HG03442 (cell line): Measurements from ENCODE around the gene NINJ1.
"Not testable (repeated sequence)": the region's sequence is repeated elsewhere in the genome, so short reads cannot be mapped to it uniquely, and the experiment has no call there.

ENCODE experiments used
- ATAC-seq: cut with Tn5 transposase; IDR thresholded peaks from one replicate; pipeline ENCODE4 v1.9.1; 2021; ENCODE audit warnings: mild to moderate bottlenecking, moderate library complexity; ENCODE audit not compliant: unreplicated experiment

NINJ1 gene

DNA sequence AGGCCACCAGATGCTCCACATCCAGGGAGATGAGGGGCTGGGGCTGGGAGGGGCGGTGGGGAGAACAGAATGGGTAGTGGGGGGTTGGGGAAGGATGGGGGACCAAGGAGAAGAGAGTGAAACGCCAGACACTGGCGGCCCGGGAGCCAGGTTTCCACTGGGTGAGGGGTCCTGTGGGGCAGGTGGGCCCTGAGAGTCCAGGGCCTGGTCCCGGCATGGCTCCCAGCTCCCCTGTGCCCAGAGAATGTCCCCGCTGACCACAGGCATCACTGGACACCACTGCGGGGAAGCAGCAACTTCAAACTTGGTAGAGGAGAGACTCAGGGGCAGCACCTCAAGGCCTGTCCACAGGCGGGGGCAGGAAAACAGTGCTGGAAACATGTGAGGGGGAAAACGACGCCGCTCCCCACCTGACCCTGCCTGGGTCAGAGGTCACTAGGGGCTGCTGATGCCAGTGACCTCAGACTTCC, 13.2 kb downstream of the NINJ1 start:
- ATAC-seq, result no peak

DNA sequence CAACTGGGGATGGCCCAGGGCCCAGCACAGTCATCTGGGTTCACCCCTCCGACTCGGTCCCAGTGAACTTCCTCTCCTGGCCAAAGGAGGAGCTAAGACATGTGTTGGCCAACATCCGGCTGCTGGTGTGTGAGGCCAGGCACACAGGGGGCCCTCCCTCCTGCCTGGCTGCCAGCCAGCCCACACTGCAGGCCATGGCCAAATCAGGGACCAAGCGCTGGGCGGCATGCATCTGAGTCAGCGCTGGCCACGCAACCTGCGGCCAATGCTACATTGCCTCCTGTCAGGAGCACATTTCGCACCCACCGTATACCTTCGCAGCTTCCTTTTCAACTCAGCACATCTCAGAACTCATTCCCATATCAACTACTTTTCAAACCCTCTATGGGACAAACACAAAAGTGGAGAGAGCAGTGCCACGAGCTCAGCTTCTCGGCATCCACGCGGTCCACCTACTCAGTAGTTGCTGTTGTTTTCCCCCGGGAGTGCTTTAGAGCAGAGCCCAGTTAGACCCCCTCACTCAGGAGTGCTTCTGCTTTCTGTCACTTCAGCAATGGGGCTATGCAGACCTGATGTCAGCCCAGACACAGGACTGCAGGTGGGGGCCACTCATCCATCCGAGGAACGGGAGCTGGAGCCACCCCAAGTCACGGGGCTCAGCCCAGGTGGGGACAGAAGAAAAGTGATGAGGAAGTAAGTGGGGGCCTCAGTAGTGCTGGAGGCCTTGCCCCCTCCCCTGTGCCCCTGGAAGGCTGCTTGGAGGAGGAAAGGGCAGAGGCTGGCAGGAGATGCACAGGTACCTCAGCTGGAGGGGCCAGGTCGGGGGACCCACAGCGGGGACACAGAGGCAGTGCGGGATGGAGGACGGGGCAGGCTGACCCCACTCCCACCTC, 13.9 kb downstream of the NINJ1 start:
- ATAC-seq, result peak; percentile 89

DNA sequence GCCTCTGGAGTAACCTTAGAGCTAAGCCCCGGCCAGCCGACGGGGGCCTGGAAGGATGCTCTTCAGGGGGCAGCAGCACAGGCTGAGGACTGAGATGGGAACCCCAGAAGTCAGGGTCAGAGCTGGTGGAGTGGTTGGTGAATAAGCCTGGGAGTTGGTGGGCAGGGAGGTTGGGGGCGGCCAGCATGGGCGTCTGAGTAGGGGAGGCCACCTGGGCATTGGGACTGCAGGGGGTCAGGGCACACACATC, 14.4 kb downstream of the NINJ1 start:
- no peak for ATAC-seq

DNA sequence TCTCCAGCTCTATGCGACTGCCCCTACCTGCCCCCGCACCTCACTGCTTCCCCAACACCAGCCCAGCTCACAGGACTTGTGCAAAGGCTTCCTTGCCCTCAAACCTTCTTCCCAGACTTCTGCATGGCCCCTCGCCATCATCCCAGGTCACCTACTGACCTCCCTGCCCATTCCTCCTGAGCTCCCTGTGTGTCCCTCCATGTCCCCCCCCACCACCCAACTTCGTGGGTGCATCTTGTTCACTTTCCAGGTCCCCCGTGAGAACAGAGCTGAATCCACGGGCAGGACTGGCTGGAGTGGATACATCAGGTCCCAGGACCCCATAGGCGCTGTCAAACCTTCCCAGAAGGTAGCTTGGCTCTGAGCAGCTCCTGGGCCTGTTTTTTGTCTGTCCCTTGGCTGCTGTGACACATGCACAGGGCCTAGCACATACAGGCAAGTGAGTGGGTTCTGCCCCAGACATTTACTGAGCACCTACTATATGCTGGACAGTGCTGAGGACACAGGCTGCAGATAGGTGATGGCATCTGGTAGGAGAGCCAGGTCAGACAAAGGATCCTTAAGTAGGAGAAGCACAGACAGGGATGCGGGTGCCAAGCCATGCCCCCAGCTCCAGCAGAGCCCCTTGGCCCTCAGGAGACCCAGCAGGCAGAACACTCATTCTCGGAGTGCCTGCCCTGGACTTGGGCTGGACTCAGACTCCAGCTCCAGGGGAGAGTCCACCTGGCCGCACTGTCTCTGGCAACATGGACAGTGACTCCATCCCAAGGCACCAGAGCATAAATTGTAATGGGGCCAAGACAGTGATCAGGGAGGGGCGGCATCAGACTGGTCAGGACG, 15.0 kb downstream of the NINJ1 start:
- no peak for ATAC-seq

DNA sequence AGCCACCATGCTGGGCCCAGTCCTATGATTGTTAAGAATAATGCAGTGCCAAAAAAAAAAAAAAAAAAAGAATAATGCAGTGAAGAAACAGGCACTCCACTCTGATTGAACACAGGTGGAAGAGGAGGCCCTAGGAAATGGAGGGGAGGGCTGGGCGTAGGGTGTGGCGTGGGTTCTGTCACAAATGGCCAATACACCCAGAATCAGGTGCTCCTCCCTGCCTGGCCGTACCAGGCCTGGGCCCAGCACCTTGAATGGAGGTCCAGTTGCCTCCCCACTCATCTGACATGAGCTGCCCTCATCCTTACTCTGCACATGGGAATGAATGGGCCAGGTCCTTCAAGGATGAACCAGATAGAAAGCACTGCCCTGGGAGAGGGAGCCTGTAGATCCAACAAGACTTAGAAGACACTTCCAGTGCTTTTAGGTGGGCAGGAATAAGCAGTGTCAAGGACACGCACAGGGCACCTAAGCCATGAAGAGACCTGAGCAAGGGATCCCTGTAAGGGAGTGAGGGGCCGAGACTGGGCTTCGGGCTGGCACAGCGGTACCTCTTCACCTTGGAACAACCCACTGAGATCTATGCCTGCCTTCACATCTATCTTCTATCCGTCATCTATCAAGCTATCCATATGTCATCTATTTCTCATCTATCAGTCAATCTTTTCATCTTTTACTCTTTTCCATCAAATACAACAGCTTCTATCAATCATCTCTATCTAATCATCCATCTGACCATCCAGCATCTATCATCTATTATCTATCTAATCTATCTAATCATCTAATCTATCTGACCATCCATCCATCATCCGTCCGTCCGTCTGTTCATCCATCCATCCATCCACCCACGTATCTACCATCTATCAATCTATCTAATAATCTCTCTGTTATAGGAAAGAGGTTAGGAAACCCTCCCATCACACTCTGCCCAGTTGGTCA, 15.9 kb downstream of the NINJ1 start:
- no peak for ATAC-seq

DNA sequence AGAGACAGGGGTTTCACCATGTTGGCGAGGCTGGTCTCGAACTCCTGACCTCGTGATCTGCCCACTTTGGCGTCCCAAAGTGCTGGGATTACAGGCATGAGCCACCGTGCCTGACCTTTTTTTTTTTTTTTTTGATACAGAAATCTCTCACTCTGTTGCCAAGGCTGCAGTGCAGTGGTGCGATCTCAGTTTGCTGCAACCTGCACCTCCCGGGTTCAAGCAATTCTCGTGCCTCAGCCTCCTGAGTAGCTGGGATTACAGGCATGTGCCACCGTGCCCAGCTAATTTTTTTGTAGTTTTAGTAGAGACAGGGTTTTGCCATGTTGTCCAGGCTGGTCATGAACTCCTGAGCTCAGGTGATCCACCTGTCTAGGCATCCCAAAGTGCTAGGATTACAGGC, 16.5 kb downstream of the NINJ1 start:
- not testable (repeated sequence) for ATAC-seq

DNA sequence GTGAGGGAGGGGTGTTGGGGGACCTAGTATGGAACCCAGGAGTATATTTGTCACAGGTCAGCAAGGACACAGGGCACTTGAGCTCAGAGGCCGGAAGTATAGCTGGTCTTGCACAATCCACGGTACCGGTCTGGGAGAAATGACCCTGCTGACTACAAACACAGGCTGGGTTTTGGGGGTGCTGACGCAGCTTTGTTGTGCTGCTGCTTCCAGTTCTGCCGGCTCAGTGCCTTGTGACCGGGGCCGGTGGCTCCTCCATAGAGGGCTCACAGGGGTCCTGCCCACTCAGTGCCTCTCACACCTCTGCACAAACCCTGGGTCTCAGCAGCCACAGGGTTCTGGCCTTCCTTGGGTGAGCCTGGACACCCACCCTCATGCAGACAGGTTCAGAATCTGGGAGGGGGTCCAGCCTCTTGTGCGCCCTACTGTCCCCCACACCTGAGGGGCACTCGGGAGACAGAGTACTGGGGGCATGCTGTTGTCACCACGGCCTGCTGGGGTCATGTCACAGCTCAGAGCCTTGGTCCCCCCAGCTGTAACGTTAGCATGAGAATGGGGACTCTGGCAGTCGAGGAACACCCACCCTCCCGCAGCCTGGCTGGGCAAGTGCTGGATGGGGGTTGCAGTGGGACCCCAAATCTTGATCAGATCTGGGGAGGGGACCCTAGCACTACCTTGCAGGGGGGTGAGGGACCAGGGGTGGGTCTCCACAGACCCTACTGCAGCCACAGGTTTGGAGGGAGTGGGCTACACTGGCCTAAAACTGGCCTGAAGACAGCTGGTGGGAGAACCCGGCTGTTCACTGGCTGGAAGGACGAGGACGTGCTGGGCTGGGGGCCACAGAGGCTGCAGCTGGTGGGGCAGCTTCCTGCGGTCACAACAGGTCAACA, 17.7 kb downstream of the NINJ1 start:
- no peak for ATAC-seq

DNA sequence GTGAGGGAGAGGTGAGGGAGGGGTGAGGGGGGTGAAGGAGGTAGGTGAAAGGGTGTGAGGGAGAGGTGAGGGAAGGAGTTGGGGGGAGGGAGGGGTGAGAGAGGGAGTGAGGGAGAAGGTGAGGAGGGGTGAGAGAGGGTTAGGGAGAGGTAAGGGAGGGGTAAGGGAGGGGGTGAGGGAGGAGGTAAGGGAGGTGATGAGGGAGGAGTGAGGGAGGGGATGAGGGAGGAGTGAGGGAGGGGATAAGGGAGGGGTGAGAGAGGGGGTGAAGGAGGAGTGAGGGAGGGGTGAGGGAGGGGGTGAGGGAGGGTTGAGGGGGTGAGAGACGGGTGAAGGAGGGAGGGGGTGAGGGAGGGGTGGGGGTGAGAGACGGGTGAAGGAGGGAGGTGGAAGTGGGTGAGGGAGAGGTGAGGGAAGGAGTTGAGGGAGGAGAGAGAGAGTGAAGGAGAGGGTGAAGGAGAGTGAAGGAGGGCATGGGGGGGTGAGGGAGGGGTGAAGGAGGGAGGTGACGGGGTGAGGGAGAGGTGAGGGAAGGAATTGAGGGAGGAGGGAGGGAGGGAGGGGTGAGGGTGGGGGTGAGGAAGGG, 18.5 kb downstream of the NINJ1 start:
- ATAC-seq, result no peak

DNA sequence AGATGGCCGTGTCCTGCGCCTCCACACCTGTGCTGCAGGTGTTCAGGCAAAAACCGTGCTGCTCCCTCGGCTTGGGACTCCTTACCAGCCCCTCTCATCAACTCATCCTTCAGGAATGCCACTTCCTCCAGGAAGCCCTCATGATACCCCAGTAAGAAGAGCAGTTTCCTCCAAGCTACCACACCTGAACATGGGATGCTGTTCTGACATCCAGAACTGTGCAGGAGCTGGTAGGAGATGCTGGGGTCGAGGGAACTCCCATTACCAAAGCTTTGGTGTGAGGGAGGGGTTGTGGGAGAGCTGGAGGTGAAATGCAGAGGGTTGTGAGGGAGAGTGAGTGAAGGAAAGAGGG, 19.1 kb downstream of the NINJ1 start:
- no peak for ATAC-seq

DNA sequence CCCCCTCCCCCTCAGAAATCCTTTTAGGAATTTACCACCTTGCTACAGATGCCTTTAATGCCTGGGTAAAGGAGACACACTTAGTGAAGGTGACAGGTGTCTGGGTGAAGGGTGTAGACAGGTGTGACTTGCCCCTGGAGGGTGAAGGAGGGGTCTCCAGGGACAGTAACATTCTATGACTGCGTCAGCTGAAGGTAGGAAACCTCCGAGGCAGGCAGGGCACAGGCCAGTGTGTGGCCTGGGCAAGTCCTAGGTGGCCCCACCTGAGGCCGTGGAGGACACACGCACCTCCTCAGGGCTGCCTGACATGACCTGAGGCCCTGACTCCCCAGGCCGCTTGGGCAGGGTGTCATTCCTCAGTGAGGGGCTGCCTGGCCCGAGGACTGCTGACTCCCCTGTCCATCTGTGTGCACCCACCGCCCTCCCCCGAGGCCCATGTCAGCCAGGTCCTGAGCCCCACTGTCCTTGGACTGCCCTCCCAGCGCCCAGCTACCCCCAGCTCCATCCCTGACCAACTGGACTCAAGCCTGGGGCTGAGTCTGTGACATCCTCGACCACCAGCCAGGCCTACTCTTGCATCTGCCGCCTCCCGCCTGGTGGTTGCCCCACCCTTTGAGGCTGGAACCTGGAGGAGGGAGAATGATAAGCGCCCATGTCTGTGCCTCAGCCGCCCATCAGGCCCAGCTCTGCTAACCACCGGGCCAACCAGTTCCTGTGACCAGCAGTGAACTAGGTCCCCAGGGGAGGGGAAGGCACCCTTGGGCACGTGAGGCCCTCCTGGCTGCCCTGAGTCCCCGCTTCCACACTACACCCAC, 19.7 kb downstream of the NINJ1 start:
- ATAC-seq, result no peak

DNA sequence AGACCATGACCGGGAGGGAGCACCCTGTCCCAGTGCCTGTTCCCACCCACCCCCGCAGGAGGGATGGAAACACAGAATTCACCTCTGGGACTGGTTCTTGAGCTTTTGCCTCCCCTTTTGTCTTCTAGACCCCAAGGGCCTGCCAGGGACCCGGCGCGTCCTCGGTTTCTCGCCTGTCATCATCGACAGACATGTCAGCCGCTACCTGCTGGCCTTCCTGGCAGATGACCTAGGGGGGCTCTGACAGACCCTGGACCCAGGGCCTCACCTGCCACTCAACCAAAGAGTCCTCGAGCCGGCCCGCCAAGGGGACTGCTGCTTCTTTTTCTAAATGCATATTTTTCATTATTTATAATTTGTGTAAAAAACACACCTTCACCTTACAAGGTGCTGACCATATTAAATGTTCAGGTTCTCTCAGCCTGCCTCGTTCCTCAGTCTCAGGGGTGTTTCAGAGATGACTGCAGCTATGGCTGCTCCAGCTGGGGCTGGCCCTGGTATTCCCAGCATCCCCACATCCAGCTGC, 21.1 kb downstream of the NINJ1 start:
- no peak for ATAC-seq

DNA sequence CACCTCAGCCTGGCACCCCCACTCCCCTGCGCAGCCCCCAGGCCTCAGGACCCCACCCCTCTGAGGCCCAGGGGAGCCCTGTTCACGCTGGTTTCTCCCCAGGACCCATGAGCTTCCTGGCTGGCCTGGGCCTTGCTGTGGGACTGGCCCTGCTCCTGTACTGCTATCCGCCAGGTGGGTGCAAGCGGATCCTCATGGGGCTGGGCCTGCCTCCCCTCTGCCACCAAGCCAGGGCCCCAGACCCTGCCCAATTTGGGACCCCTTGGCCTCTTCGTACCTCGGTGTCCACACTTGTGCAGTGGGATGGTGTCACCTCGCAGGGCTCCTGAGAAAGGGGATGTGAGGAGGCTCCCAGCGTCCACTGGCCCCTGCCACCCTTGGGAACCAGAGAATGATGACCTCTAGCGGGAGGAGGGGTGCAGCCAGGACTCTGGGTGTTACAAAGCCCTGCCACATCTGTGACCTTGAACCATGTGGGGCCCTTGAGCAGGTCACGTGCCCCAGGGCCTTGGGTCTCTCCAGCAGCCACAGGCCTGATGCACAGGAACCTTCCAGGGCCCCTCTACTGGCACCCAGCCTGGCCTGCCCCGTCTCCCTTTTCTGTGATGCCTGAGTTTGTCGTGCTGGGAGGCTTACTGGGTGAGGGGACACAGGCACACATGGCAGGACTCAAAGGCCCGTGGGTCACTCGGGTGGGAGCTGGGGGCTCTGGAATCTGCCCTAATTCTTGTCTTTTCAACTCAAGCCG, 21.8 kb downstream of the NINJ1 start:
- no peak for ATAC-seq

DNA sequence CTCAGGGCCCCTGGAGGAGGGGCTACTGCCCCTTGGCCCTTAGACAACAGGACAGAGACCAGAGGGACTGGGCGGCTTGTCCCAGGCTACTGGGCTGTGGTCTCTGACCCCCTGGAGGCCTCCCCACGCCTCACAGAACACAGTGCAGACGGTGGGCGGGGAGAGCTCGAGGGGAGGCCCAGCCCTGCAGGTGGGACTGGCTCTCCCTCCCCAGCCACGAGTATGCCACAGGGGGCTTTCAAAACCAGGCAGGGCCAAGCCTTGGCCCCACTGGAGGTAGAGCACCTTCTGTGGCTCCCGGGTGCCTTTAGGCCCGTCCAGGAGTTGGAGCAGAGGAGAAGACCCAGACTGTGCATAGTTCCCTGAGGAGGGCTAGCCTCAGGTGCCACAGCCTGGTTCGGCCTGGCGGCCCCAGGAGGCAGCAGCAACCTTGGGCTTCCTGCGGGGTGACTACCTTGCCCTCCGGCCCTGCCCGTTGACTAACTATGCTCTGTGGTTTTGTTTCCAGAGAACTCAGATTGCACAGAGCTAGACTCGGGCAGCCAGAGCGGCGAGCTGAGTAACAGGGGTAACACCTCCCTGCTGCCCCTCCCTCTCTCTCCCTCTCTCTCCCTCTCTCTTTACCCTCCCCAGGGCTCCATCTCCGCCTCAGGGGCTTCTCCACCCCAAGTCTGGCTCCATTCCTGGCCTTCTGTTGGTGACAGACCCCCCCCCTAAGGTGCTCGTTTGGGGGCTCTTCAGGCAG, 22.5 kb downstream of the NINJ1 start:
- no peak for ATAC-seq

DNA sequence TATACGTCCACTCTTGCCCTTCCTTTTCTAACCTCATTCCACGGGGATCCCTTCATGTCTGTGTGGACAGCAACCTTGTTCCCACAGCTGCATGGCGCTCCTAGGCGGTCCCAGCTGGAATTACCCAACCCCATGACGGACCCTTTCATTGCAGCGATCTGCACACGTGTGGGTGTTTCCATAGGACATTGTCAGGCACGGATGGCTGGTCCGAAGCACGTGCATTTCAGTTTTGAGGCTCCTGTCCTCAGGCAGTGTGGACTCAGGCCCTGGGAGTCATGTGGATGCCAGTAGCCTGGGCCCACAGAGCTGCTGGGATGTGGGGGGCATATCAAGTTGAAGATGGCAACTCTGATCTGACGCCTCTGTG, 23.1 kb downstream of the NINJ1 start:
- ATAC-seq, result no peak

DNA sequence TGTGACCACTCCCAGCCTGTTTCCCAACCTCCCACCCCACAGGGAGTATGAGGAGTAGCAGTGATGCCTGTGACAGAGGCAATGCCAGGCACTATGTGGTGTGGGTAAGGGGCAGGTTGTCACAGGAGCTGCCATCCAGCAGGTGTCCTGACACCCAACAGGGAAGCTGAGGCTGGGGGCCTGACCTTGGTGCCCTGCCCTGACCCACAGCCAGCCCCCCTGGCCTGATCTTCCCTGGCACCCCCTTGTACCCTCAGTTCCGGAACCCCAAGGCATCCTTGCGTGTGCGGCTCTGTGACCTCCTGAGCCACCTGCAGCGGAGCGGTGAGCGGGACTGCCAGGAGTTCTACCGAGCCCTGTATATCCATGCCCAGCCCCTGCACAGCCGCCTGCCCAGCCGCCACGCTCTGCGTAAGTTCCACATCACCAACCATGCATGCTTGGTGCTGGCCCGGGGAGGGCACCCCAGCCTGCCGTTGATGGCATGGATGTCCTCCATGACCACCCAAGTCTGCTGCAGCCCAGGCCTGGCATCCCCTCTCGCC, 23.7 kb downstream of the NINJ1 start:
- ATAC-seq, result no peak

DNA sequence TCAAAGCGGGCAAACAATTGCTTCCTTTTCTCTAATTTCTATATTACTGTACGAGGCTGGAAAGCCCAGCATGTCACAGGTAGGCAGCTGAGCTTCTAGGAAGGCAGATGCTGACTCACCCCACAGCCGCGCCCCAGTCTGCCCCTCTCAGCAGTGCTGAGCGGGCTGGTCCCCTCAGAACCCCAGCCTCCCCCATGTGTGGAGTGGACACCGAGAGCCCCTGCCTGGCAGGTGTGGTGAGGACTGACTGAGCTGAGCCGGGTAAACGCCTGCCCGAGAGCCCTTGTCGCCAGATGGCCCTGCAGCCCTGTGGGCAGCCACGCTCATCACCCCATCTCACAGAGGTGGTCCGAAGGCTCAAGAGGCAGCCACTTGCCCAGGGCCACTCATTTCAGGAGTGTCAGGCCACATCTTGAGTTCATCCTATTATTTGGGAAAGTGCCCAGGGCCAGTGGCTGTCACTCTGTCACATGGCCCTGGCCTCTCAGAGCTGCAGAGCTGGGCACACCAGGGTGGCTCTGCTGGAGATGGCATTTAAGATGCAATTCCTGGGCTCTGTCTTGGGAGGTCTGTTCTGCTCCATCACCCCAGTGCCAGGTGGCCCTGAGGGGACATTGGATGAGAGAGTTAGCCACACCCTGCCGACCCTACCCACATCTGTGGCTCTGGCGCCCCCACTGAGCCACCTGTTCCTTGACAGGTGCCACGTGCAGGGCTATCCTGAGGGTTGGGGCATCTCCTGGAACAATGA, 25.6 kb downstream of the NINJ1 start:
- ATAC-seq, result no peak

DNA sequence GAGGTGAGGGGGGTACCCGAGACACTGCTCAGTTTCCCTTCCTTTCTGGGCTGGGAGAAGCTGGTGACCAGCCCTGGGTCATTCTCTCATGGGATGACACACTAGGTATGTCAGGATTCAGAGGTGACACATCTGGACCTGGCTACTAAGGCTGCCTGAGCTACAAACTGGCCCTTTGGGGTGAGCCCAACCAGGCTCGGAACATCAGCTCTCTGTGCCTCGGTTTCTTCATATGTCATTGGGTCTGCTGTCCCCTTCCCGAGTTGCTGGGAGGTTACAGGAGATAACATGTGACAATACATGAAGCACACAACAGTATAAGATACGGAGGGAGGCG, 26.3 kb downstream of the NINJ1 start:
- no peak for ATAC-seq
